Large intestine (tissue), 3 donors: Measurements from ENCODE around the gene ANXA3. TPM values are rescaled to one million over a fixed set of nuclear protein-coding genes. Genes with fewer than 3 reads are reported as not detected.

ENCODE experiments used
- DNase-seq, 2 donors: peaks; one replicate each; pipeline versions ENCODE4 v3.0.0 to v3.0.0-alpha.2; 2013
- H3K27ac ChIP-seq: one replicate; pipeline ENCODE4 v1.5.1; 2013; ENCODE audit warnings: low read length
- H3K27me3 ChIP-seq: 2 replicates; pipeline ENCODE4 v1.6.1; 2013; ENCODE audit warnings: low read length; ENCODE audit not compliant: control insufficient read depth, insufficient read depth
- H3K36me3 ChIP-seq: 2 replicates; pipeline ENCODE4 v1.6.1; 2013; ENCODE audit warnings: low read length; ENCODE audit not compliant: control insufficient read depth, insufficient read depth
- H3K4me1 ChIP-seq: one replicate; pipeline ENCODE4 v1.6.1; 2013; ENCODE audit warnings: low read length; ENCODE audit not compliant: control insufficient read depth, insufficient read depth
- H3K4me3 ChIP-seq: one replicate; pipeline ENCODE4 v1.5.1; 2013; ENCODE audit warnings: low read length
- H3K9me3 ChIP-seq: one replicate; pipeline ENCODE4 v1.6.1; 2013; ENCODE audit warnings: mild to moderate bottlenecking, low read depth, low read length, moderate library complexity; ENCODE audit not compliant: control insufficient read depth
- WGBS: methylation state at CpG from one replicate; pipeline ENCODE4 v1.1.5; 2013; ENCODE audit warnings: low lambda C conversion rate; ENCODE audit not compliant: insufficient coverage; 5-methylcytosine and 5-hydroxymethylcytosine counted together
- polyA plus RNA-seq: library from polyadenylated mRNA; unstranded; fragments of 120-200 nt; gene quantifications from one replicate; pipeline ENCODE4 v1.2.1, GENCODE V29; 2013

ANXA3 gene
- polyA plus RNA-seq, 1 donor, result 81.3 TPM

GRCh38 chr4:78553529-78554060 lies 2.0 kb downstream of the ANXA3 start:
- Histone ChIP-seq H3K9me3 (no peaks in the 10 kb centered on the region), H3K27me3 (no peaks in the 10 kb centered on the region), H3K27ac (peak overlapping the region; percentile 74), H3K4me3 (peak overlapping the region; percentile 72), H3K36me3 (peaks cover 8% of the 10 kb centered on the region), H3K4me1 (peaks cover 10% of the 10 kb centered on the region)
- DNase-seq, result no peak

DNA sequence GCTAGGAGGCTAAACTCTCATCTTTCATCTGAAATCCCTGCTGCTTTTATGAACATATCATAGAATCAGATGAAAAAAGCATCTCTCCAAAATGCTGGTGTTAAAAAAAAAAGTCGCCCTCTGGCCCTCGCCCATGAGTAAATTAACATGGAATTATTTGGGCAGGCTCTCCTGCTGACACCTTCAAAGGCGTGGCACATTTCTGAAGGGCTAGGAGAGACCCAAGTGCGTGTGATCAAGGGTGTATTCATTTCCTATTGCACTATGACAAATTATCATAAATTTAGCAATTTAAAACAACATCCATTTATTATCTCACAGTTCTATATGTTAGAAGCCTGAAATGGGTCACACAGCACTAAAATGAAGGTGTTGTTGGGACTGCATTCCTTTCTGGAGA lies 5.1 kb downstream of the ANXA3 start:
- H3K4me1 ChIP-seq, result peaks cover 21% of the 10 kb centered on the region
- H3K36me3 ChIP-seq, result peaks cover 12% of the 10 kb centered on the region
- H3K9me3 ChIP-seq, result no peaks in the 10 kb centered on the region
- H3K27ac ChIP-seq, result no peak overlapping the region
- no peak for DNase-seq
- no peak overlapping the region for H3K4me3 ChIP-seq
- WGBS, result no CpG with 5 or more reads among the region's 4 CpGs
- no peaks in the 10 kb centered on the region for H3K27me3 ChIP-seq

DNA sequence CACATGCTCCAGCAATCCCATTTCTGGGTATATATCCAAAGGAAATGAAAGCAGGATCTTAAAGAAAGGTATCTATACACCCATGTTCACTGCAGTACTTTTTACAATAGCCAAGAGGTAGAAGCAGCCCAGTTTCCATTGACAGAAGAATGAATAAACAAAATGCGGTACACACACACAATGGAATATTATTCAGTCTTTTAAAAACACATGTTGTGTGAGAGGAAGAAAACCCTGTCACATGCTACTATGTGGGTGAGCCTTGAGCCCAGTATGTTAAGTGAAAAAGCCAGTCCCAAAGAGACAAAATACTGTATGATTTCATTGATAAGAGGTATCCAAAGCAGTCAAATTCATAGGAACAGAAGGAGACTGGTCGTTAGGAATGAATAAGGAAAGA lies 6.3 kb downstream of the ANXA3 start:
- Histone ChIP-seq H3K9me3 (no peaks in the 10 kb centered on the region), H3K27ac (no peak overlapping the region), H3K27me3 (no peaks in the 10 kb centered on the region), H3K36me3 (peaks cover 12% of the 10 kb centered on the region), H3K4me3 (no peak overlapping the region), H3K4me1 (peaks cover 20% of the 10 kb centered on the region)
- 43% methylated on average over 1 of the region's 2 CpGs for WGBS
- no peak for DNase-seq

DNA sequence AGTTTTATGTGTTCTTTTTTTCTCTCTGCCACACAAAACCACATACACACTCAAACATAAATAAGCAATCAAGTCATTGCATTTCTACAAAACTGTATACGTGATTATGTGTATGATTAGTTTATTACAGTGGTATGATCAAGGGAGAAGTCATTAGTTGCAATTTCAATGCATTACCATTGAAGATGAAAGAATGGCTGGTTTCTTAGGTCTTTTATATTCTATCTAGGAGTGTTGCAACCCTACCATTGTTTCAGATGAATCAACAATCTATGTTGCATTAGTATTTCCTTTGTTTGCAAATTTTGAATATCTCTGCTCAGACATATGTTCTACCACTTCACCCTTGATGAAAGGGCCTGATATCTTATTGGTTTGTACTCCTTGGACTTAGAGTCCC lies 6.8 kb downstream of the ANXA3 start:
- no peak for DNase-seq
- peaks cover 15% of the 10 kb centered on the region for H3K4me1 ChIP-seq
- H3K27me3 ChIP-seq, result no peaks in the 10 kb centered on the region
- H3K9me3 ChIP-seq, result no peaks in the 10 kb centered on the region
- H3K4me3 ChIP-seq, result no peak overlapping the region
- no peak overlapping the region for H3K27ac ChIP-seq
- peaks cover 12% of the 10 kb centered on the region for H3K36me3 ChIP-seq
- WGBS, result no CpG with 5 or more reads among the region's 1 CpG

DNA sequence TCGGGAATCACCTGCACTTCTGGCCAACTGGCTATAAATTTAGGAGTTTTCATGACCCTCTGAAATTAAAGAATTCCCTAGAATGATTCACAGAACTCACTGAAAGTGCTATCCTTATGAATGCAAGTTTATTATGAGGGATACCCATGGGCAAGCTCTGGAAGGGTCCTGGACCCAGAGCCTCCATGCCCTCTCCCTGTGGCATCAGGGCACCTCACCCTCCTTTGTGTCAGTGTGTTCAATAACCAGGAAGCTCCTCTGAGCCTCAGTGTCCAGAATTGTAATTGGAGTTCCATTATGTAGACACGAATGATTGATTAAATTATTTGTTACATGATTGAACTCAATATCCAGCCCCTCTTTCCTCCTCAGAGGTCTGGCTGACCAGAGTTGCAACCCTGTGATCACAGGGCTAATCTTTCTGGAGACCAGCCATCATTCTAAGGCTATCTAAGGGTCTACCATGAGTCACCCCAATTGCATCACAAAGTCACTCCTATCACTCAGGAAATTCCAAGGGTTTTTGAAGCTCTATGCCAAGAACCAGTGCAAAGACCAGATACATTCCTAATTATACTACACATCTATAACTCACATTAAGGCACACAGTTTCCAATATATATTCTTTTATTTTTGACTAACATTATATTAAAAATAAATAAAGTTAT lies 8.9 kb downstream of the ANXA3 start:
- DNase-seq, result peak; percentile 54 to 72
- no peaks in the 10 kb centered on the region for H3K27me3 ChIP-seq
- no peak overlapping the region for H3K4me3 ChIP-seq
- peak overlapping the region; percentile 44 for H3K27ac ChIP-seq
- H3K9me3 ChIP-seq, result no peaks in the 10 kb centered on the region
- WGBS, result no CpG with 5 or more reads among the region's 2 CpGs
- H3K4me1 ChIP-seq, result peaks cover 16% of the 10 kb centered on the region
- H3K36me3 ChIP-seq, result peaks cover 7% of the 10 kb centered on the region

- Histone ChIP-seq H3K27ac (no peak overlapping the region), H3K4me1 (peaks cover 26% of the 10 kb centered on the region)
- no peak for DNase-seq
Measured at GRCh38 chr4:78561677-78562076, 10.1 kb downstream of the ANXA3 start.

DNA sequence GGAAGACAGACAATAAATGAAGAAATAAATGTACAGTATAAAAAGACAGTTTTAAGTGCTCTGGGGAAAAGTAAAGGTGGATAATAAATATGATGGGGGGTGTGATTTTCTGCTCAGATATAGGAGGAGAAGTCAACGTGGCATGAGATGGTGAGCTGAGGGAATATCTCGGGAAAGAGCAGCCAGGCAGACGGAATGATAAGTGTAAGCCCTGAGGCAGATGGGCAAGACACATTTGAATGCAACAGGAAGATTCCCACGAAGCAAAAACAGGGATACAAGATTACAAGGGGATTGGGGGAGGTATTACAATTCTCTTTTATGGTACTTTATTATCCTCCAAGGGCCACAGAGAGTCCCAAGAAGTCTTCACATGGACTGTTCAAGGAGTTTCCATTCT lies 11.1 kb downstream of the ANXA3 start:
- DNase-seq, result no peak
- Histone ChIP-seq H3K4me3 (no peak overlapping the region), H3K36me3 (peaks cover 3% of the 10 kb centered on the region), H3K27me3 (no peaks in the 10 kb centered on the region), H3K9me3 (no peaks in the 10 kb centered on the region), H3K27ac (no peak overlapping the region), H3K4me1 (peaks cover 32% of the 10 kb centered on the region)
- no CpG with 5 or more reads among the region's 4 CpGs for WGBS

More at GRCh38 chr4:78561677-78562076, 10.1 kb downstream of the ANXA3 start:
- H3K4me3 ChIP-seq, result no peak overlapping the region
- no peaks in the 10 kb centered on the region for H3K9me3 ChIP-seq
- H3K36me3 ChIP-seq, result peaks cover 3% of the 10 kb centered on the region
- no peaks in the 10 kb centered on the region for H3K27me3 ChIP-seq

GRCh38 chr4:78565971-78566372 lies 14.4 kb downstream of the ANXA3 start:
- H3K36me3 ChIP-seq, result peaks cover 2% of the 10 kb centered on the region
- no CpG with 5 or more reads among the region's 2 CpGs for WGBS
- peak overlapping the region; percentile 17 for H3K27ac ChIP-seq
- no peak overlapping the region for H3K4me3 ChIP-seq
- no peaks in the 10 kb centered on the region for H3K27me3 ChIP-seq
- no peaks in the 10 kb centered on the region for H3K9me3 ChIP-seq
- peaks cover 42% of the 10 kb centered on the region for H3K4me1 ChIP-seq
- DNase-seq, result peak; percentile 30 to 47

DNA sequence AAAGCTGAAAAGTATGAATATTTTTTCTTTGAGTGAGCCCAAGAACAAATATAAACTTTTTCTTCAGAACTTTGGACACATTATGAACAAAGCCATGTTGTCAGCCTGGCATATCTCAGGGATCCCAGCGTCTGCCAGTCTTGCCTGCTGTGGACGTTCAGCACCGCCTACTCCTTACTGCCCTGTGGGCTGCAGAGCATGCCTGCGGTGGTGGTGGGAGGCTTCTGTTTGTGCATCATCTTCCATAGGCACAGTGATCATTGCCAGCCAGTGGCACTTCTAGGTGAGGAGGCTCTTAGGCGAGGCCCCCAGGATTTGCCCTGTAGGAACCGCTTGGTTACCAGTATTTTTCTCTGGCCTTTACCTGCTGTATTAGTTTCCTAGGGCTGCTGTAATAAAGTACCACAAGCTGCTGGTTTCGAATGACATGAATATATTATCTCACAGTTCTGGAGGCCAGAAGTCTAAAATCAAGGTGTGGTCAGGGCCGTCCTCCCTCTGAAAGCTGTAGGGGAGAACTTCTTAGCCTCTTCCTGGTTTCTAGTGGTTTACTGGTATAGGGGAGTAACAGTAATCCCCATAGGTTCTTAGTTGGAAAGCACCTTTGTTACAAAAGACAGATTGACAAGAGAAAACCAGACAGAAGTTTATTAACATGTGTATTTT lies 15.4 kb downstream of the ANXA3 start:
- Histone ChIP-seq H3K27me3 (no peaks in the 10 kb centered on the region), H3K36me3 (peaks cover 7% of the 10 kb centered on the region), H3K9me3 (no peaks in the 10 kb centered on the region), H3K27ac (peak overlapping the region; percentile 47), H3K4me3 (no peak overlapping the region), H3K4me1 (peaks cover 38% of the 10 kb centered on the region)
- 0% methylated on average over 1 of the region's 8 CpGs for WGBS
- peak in 1 of 2 donors; percentile 61 for DNase-seq

DNA sequence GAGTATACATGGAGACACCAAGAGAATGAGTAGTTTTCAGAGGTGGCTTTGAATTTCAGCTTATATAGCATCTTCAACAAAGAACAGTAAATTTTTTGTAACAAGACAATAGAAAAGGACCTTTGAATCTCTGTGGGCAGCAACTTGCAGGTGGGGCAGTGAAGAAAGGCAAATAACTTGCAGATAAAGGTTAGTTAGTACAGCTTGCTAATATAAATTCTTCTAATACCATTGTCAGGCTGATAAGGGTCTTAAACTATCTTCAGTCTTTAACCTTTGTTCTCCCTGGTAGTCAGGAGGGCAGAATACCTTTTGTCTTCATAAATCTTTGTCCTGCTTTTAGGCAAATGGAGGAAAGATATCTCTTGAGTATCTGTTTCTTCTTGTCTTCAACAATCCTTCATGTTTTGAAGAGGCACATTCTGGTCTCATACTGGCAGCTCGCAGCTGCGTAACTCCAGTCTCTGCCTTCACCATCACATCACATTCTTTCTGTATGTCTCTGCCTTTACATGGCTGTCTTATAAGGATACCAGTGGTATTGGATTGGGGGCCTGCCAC lies 16.0 kb downstream of the ANXA3 start:
- Histone ChIP-seq H3K4me1 (peaks cover 38% of the 10 kb centered on the region), H3K27ac (peak overlapping the region; percentile 47), H3K36me3 (peaks cover 7% of the 10 kb centered on the region), H3K4me3 (no peak overlapping the region), H3K9me3 (no peaks in the 10 kb centered on the region), H3K27me3 (no peaks in the 10 kb centered on the region)
- no CpG with 5 or more reads among the region's 2 CpGs for WGBS
- DNase-seq, result peak; percentile 48 to 71
